NCI-H69 (cell line): ENCODE measurements around the gene LMF1.
A peak's percentile ranks its signal among the peaks of the same experiment; 100 is the strongest.

ENCODE experiments used
- DNase-seq: peaks from one replicate; lab custom pipeline; 2025; lab: John Stamatoyannopoulos, UW

LMF1 gene

DNA sequence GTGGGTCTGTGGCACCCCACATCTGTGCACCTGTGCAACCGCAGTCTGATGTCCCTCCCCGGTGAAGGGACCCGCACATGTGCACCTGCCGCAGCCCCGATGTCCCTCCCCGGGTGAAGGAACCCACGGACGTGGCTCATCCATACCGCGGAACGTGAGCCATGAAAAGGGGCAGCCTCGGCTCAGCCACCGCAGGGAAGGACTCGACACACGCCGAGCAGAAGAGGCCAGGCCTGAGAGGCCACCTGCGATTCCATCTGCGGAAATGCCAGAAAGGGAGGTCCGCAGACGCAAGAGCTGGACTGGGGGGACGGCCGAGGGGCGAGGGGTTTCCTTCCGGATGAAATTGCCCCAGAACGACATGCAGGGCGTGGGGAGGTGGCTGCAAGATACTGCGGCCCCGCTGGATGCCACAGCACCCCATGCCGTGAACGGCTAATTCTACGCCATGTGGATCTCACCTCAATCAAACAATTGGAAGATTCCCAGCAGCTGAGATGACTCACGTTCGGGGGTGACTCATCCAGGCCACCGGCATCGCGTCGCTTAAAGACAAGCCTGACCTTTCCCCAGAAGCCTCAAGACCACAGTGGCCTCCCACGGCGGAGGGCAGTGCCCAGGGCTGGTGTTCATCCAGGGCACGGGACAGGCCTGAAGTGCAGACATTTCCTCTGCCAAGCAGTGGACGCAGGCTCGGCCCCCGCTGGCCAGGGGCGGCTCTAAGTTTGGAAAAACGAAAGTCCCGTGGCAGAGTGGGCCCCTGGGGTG is 31.8 kb upstream of the LMF1 start:
- peak; percentile 60 for DNase-seq

- no peak for DNase-seq
Observed at GRCh38 chr16:1001096-1001495, 30.3 kb upstream of the LMF1 start.

DNA sequence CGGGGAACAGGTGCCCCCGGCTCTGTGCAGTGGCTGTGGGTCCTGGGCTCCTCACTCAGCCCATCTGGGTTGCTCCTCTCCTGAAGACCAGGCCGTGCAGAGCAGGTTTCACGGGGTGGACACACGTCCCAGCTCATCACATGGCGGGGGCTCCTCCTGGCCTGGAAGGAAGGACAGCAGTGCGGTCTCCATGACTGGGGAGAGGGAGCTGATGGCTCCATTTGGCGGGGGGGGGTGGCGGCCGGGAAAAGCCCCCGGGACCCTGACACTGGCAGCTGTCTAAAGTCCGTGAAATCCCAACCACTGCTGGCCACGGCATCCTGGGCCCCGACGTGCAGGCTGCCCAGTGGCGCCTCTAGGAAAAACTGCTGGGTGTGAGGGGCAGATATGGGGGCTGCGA is 29.8 kb upstream of the LMF1 start:
- DNase-seq = no peak

GRCh38 chr16:999677-1000076 is 28.9 kb upstream of the LMF1 start:
- no peak for DNase-seq

DNA sequence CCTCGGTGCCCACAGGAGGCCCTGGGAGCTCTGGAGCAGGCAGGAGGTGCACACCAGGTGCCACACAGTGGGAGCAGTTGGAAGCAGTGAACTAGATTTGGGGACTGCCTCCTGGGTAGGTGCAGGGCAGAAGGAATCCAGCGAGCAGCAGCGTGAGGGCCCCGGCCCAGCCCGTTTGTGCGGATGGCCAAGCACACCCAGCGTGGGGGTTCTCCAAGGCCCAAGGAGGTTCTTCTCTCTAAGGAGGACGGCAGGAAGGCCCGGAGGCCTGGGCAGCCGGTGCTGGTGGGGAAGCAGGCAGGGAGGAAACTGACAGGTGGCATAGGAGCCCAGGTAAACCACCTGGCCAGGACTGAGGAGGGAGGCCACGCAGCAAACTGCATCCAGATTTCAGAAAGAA is 27.8 kb upstream of the LMF1 start:
- DNase-seq = no peak

DNA sequence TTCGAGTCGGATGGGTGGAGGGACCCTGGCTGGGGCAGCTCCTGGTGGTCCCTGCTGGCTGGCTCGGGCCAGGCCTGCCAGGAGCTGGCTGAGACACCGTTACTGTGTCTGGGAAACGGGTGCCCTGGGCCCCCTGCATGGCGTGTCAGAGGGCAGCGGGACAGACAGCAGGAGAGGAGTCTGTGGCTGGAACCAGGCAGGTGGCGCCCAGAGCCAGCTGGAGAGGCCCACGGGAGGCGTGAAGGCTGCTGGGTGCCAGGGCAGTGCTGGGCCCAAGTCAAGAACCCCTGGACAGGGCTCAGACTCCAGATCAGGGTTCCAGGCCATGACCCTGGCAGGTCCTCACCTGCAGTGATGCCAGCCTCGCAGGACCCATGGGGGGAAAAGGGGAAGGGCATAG is 27.4 kb upstream of the LMF1 start:
- no peak for DNase-seq

GRCh38 chr16:997440-998051 is 26.8 kb upstream of the LMF1 start:
- DNase-seq = peak; percentile 78

GRCh38 chr16:996681-997080 is 25.9 kb upstream of the LMF1 start:
- no peak for DNase-seq

- DNase-seq = no peak
Observed at GRCh38 chr16:995783-996182, 25.0 kb upstream of the LMF1 start.

- DNase-seq = no peak
Observed at GRCh38 chr16:995087-995486, 24.3 kb upstream of the LMF1 start.

DNA sequence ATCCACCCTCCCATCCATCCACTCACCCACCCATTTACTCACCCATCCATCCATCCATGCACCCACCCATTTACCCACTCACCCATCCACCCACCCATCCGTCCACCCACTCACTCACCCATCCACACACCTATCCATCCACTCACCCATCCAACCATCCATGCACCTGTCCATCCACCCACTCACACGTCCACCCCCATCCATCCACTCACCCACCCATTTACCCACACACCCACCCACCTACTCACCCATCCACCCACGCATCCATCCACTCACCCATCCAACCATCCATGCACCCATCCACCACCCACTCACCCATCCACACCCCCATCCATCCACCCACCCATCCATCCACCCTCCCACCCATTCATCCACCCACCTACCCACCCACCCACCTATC is 22.9 kb upstream of the LMF1 start:
- DNase-seq = no peak

DNA sequence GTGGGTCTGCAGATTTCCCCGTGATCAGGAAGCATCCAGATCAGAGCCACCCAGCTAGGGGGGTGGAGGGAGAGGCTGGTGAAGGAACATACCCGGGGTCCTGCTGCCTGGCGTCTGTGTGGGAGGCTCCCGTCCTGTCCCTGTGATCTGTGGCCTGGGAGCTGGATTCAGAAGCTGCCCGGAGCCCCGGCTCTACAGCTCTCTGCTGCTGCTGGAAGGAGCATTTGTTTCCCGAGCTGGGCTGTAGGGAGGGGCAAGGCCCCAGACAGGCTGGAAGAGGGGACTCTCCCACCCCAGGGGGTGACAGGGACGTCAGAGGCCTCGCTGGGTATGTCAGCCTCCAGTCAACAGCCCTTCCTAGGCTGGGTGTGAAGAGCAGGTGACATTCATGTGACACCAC is 21.0 kb upstream of the LMF1 start:
- DNase-seq = no peak

- DNase-seq = peak; percentile 30
Observed at GRCh38 chr16:991345-991744, 20.6 kb upstream of the LMF1 start.

DNA sequence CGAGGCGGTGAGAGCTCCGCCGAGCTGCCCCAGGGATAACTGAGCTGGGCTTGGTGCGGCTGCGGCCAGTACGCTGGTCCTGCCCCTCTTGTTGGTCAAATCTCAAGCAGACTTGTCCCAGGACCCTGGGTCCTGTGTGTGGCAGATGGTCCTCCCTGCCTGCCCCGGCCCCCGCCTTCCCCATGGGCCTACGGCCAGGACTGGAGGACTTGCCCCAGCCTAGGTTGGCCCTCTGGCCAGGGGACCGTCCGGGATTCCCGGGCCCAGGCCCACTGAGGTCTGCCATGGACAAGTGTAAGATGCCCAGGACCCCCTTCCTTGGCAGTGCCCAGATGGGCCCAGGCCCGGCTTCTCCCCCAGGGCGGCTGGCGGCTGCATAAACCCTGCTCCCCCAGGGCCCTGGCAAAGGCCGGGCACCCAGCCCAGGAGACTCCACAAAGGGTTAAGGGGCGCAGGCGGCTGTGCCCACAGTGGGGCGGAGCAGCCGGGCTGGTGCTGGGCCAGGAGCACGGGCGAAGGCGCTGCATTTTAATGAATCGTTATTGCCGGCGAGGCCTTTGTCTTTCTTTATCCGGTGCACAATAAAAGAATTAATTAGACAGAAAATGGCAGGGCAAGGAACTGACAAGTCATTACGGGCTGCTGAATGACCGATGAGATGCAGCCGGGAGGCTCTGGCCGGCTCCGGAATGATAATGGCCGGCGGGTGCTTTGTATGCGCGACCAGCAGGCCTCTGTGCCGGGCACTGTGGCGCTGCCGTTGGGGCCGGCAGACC is 19.9 kb upstream of the LMF1 start:
- peak; percentile 81 for DNase-seq

DNA sequence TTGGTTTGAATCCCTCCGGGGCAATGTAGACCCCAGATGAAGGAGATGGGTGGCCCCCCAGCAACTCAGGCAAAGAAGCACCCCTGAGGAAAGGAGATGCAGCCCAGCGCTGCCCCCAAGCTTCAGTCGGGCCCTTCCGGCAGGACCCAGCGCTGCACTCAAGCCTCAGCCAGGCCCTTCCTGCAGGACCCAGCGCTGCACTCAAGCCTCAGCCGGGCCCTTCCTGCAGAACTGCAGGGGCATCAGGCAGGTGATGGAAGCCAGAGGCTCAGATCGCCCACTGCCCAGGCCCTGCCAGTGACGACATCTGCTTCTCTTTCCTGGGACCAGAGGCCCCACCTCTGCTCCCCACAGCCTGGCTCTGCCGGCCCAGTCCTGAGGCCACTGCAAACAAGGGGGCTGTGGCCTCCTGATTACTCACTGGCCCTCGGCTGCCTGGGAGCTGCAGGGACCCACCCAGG is 18.6 kb upstream of the LMF1 start:
- no peak for DNase-seq

GRCh38 chr16:988471-989353 is 17.9 kb upstream of the LMF1 start:
- no peak for DNase-seq

DNA sequence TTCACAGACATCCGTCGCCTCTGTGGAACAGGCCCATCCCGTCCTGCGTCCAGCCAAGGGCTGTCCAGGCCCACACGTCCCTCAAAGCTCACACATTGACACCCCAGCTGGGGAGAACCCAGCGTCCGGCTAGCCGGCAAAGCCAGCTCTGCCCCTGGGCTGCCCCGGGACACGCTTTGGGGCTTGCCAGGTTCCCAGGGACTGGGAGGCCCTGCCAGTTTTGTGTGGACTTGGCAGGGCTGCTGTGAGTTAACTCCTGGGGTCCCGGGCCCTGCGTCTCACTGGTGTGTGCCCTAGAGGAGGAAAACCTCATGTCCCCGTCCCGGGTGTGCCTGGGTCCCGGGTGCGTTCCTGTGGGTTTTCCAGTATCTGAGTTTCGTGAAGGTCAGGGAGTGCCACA is 17.1 kb upstream of the LMF1 start:
- DNase-seq = no peak

- peak; percentile 79 for DNase-seq
Observed at GRCh38 chr16:986925-987582, 16.3 kb upstream of the LMF1 start.

DNA sequence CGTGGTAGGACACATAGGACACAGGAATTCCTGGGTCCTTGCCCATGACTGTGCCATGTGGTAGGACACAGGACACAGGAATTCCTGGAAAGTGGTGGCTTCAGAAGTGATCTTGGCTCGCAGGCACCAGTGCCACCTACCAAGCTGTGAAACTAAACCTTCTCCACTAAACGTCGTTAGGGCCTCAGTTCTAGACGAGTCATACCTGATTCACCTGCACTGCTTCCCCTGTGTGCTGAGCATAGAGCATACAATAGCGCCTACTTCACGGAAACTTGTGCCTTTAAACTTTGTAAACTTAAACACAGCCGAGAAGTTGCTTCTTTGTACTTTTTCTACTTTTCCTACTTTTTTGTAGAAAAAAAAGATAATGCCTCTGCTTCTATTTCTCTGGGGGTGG is 15.6 kb upstream of the LMF1 start:
- peak; percentile 10 for DNase-seq

GRCh38 chr16:985646-986400 is 15.0 kb upstream of the LMF1 start:
- DNase-seq = no peak
